GM12875 (cell line): ENCODE measurements around the gene PADI3.

ENCODE experiments used
- H3K4me3 ChIP-seq: one replicate; pipeline ENCODE4 v1.5.1; 2011; ENCODE audit warnings: low read depth, low read length, control low read depth
- CTCF ChIP-seq: IDR thresholded peaks from 2 replicates; pipeline ENCODE4 v1.5.1; 2011; ENCODE audit warnings: low read depth, mild to moderate bottlenecking, control low read depth, inconsistent platforms, low read length, moderate library complexity, borderline replicate concordance; ENCODE audit not compliant: insufficient read depth

Gene PADI3

GRCh38 chr1:17205652-17206051 is 43.2 kb upstream of the PADI3 start:
- no peak for TF ChIP-seq CTCF

GRCh38 chr1:17206196-17206595 is 42.7 kb upstream of the PADI3 start:
- H3K4me3 ChIP-seq, result no peak overlapping the region
- TF ChIP-seq CTCF, result no peak

More at GRCh38 chr1:17205652-17206051, 43.2 kb upstream of the PADI3 start:
- no peak overlapping the region for H3K4me3 ChIP-seq

GRCh38 chr1:17207046-17207445 is 41.9 kb upstream of the PADI3 start:
- no peak for TF ChIP-seq CTCF
- no peak overlapping the region for H3K4me3 ChIP-seq

- no peak overlapping the region for H3K4me3 ChIP-seq
- no peak for TF ChIP-seq CTCF
These were observed 41.4 kb upstream of the PADI3 start for GRCh38 chr1:17207540-17207939.

- H3K4me3 ChIP-seq, result no peak overlapping the region
- no peak for TF ChIP-seq CTCF
These were observed 40.9 kb upstream of the PADI3 start for GRCh38 chr1:17207966-17208418.

GRCh38 chr1:17208546-17208945 is 40.4 kb upstream of the PADI3 start:
- no peak overlapping the region for H3K4me3 ChIP-seq
- no peak for TF ChIP-seq CTCF

- no peak overlapping the region for H3K4me3 ChIP-seq
- TF ChIP-seq CTCF, result no peak
These were observed 39.5 kb upstream of the PADI3 start for GRCh38 chr1:17209430-17209829.
